Activated CD8-positive, alpha-beta memory T cell treated with anti-CD3 and anti-CD28 coated beads for 24 hours (primary cell): Measurements from ENCODE around the gene LENG8.
"Not testable (repeated sequence)": the region's sequence is repeated elsewhere in the genome, so short reads cannot be mapped to it uniquely, and the experiment has no call there.

ENCODE experiments used
- DNase-seq: peaks from one replicate; pipeline ENCODE4 v3.0.0-alpha.2; 2020

Gene LENG8

GRCh38 chr19:54489341-54489740 lies 40.3 kb downstream of the LENG8 start:
- DNase-seq = no peak

GRCh38 chr19:54489766-54490165 lies 40.8 kb downstream of the LENG8 start:
- no peak for DNase-seq

- DNase-seq = no peak
Measured at GRCh38 chr19:54492568-54492967, 43.6 kb downstream of the LENG8 start.

- not testable (repeated sequence) for DNase-seq
Measured at GRCh38 chr19:54493056-54493455, 44.1 kb downstream of the LENG8 start.

- DNase-seq = no peak
Measured at GRCh38 chr19:54493967-54494585, 45.1 kb downstream of the LENG8 start.

- not testable (repeated sequence) for DNase-seq
Measured at GRCh38 chr19:54495284-54495683, 46.3 kb downstream of the LENG8 start.

GRCh38 chr19:54497747-54498450 lies 48.9 kb downstream of the LENG8 start:
- DNase-seq = not testable (repeated sequence)

GRCh38 chr19:54498451-54498772 lies 49.4 kb downstream of the LENG8 start:
- DNase-seq = not testable (repeated sequence)

GRCh38 chr19:54502518-54503048 lies 53.6 kb downstream of the LENG8 start, which contains the start of gene LAIR2:
Gene LAIR2, plus strand, starts transcription at chr19:54502831. Its CDS starts 88 bp downstream, at chr19:54502919.
- no peak for DNase-seq

- not testable (repeated sequence) for DNase-seq
Measured at GRCh38 chr19:54505542-54505941, 56.5 kb downstream of the LENG8 start.

GRCh38 chr19:54506079-54506478 lies 57.1 kb downstream of the LENG8 start:
- no peak for DNase-seq

- DNase-seq = not testable (repeated sequence)
Measured at GRCh38 chr19:54507038-54507717, 58.2 kb downstream of the LENG8 start.

GRCh38 chr19:54507824-54508223 lies 58.8 kb downstream of the LENG8 start:
- no peak for DNase-seq

GRCh38 chr19:54508487-54508886 lies 59.5 kb downstream of the LENG8 start:
- not testable (repeated sequence) for DNase-seq

- DNase-seq = not testable (repeated sequence)
Measured at GRCh38 chr19:54509200-54509940, 60.4 kb downstream of the LENG8 start.
